Airway epithelial cell (primary cell): ENCODE results near the gene KRTAP21-1. TPM values are rescaled to one million over a fixed set of nuclear protein-coding genes. Genes with fewer than 3 reads are reported as not detected.

ENCODE experiments used
- total RNA-seq: library from RNA; depleted of rRNA; stranded (reverse); fragments of >200 nt; gene quantifications from 2 replicates; pipeline ENCODE4 v1.2.3, GENCODE V29; 2015

The KRTAP21-1 gene
- total RNA-seq, result not detected in 2 replicates

GRCh38 chr21:30755328-30755727 lies at the start of gene KRTAP21-1:
Gene KRTAP21-1 (minus strand): TSS chr21:30755428. CDS start chr21:30755378, 50 bp downstream.

GRCh38 chr21:30747159-30747558 lies 8.1 kb downstream of the KRTAP21-1 start, which contains the start of gene KRTAP21-2:
Gene KRTAP21-2 (minus strand): TSS chr21:30747259. CDS start chr21:30747202, 57 bp downstream.

DNA sequence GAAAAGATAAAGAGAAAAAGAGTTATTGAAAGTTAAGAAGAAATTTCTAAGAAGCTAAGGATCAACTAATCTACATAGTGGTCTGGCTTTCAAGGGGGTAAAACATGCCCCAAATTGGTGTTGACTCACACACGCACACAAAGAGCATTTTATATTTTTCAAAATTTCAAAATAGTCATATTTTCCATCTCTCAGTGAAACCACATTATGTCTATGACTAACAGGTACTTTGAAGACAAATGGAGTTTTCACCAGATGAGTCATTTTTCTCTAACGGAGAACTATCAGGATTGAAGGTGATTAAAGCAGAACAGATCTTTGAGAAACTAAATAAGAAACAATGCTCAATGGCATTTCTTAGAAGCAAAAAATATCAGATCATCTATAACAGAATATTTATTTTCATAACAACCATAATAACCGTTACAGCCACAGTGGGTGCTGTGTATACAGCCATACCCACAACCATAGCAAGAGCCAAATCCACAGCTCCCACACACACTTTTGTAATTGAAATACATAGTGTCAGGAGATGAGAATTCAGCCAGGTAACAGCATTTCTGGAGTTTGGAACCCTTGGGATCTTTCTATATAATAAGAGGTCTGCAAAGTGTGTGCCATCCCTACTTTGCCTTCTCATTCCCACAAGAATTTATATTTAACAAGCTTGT lies 36.9 kb downstream of the KRTAP21-1 start, which contains the start of gene KRTAP21-3:
Gene KRTAP21-3, minus strand, starts transcription at position 539 of the 671 bp plus-strand sequence. Its CDS starts 18 bp downstream, at position 521.

Other genes starting within 250 kb of the KRTAP21-1 start
- gene KRTAP19-6, start 213.6 kb downstream of the KRTAP21-1 start, total RNA-seq, result not detected in 2 replicates
- gene KRTAP19-7, start 194.1 kb downstream of the KRTAP21-1 start, total RNA-seq, result not detected in 2 replicates
- not detected in 2 replicates for gene KRTAP22-2, start 165.0 kb downstream of the KRTAP21-1 start, total RNA-seq
- not detected in 2 replicates for gene KRTAP6-3, start 163.0 kb downstream of the KRTAP21-1 start, total RNA-seq
- not detected in 2 replicates for gene KRTAP6-2, start 156.5 kb downstream of the KRTAP21-1 start, total RNA-seq
- gene KRTAP22-1, start 154.3 kb downstream of the KRTAP21-1 start, total RNA-seq, result not detected in 2 replicates
- not detected in 2 replicates for gene KRTAP6-1, start 141.5 kb downstream of the KRTAP21-1 start, total RNA-seq
- not detected in 2 replicates for gene KRTAP20-1, start 139.0 kb downstream of the KRTAP21-1 start, total RNA-seq
- not detected in 2 replicates for gene KRTAP20-4, start 134.8 kb downstream of the KRTAP21-1 start, total RNA-seq
- gene KRTAP20-2, start 120.2 kb downstream of the KRTAP21-1 start, total RNA-seq, result not detected in 2 replicates
- gene KRTAP20-3, start 112.6 kb downstream of the KRTAP21-1 start, total RNA-seq, result not detected in 2 replicates
- gene KRTAP21-3, start 36.7 kb downstream of the KRTAP21-1 start, total RNA-seq, result not detected in 2 replicates
- gene KRTAP21-2, start 8.2 kb downstream of the KRTAP21-1 start, total RNA-seq, result not detected in 2 replicates
- gene KRTAP8-1, start 57.8 kb upstream of the KRTAP21-1 start, total RNA-seq, result not detected in 2 replicates
- not detected in 2 replicates for gene KRTAP7-1, start 74.3 kb upstream of the KRTAP21-1 start, total RNA-seq
- not detected in 2 replicates for gene KRTAP11-1, start 126.2 kb upstream of the KRTAP21-1 start, total RNA-seq